Lower leg skin (tissue), 3 donors: ENCODE data around the gene MAST4.

Experiments
- POLR2A ChIP-seq, 2 donors: fragments of 450-650 bp; IDR thresholded peaks; one replicate each; pipeline ENCODE4 v1.6.1; 2016 to 2017; ENCODE audit warnings: antibody characterized with exemption in 2 of 2, mild to moderate bottlenecking in 1 of 2, moderate library complexity in 1 of 2
- TF ChIP-seq, protein P1 (sequence below), 3 donors: fragments of 450-650 bp; IDR thresholded peaks; one replicate each; pipeline ENCODE4 v1.5.1; 2016; ENCODE audit warnings: antibody characterized with exemption in 3 of 3, mild to moderate bottlenecking in 3 of 3, moderate library complexity in 2 of 3

DNA sequence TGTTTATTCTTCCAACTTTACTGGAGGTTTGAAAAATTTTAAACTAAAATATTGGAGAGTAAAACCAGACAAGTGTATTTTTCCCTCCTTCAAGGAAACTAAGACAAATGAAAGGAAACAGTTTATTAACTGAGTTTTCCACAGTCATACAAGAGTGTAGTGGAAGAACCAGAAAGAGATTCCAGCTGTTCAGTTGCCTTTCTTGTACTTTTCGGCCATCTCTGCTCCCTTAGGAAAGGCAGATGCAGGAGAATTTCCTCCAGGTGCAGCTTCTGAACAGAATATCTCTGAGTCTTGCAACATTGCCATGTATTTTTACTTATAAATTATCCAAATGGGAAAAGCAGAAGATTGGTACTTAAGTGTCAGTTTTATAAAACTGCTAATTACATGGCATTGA lies 217.1 kb downstream of the MAST4 start:
- TF ChIP-seq, protein P1, sequence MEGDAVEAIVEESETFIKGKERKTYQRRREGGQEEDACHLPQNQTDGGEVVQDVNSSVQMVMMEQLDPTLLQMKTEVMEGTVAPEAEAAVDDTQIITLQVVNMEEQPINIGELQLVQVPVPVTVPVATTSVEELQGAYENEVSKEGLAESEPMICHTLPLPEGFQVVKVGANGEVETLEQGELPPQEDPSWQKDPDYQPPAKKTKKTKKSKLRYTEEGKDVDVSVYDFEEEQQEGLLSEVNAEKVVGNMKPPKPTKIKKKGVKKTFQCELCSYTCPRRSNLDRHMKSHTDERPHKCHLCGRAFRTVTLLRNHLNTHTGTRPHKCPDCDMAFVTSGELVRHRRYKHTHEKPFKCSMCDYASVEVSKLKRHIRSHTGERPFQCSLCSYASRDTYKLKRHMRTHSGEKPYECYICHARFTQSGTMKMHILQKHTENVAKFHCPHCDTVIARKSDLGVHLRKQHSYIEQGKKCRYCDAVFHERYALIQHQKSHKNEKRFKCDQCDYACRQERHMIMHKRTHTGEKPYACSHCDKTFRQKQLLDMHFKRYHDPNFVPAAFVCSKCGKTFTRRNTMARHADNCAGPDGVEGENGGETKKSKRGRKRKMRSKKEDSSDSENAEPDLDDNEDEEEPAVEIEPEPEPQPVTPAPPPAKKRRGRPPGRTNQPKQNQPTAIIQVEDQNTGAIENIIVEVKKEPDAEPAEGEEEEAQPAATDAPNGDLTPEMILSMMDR (IDR thresholded peaks at IDR 0.05), result no peak
- TF ChIP-seq POLR2A (IDR thresholded peaks at IDR 0.05), result no peak
